Fibroblast of skin of left quadriceps (primary cell): Measurements from ENCODE around the gene CD38.
"Not testable (repeated sequence)": the region's sequence is repeated elsewhere in the genome, so short reads cannot be mapped to it uniquely, and the experiment has no call there.

Experiments used
- DNase-seq, 2 experiments: peaks; one replicate each; pipeline ENCODE4 v3.0.0-alpha.2; 2013; ENCODE audit warnings: low read depth in 2 of 2

The CD38 gene

DNA sequence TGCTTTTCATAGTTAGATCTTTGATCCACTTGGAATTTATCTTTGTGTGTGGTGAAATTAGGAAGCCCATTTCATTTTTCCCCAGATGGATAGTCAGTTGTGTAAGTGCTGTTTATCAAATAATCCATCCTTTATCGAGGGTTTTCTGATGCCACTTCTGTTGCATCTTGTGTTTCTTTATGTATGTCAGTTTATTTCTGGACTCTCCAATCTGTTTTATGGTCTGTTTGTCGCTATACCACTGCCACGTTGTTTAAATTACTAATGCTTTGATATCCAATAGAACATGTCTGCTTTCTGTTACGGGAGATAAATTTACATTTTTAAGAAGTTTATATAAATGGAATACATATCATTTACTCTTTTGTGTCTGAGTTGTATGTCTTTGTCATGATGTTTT, 21.0 kb downstream of the CD38 start:
- no peak for DNase-seq

DNA sequence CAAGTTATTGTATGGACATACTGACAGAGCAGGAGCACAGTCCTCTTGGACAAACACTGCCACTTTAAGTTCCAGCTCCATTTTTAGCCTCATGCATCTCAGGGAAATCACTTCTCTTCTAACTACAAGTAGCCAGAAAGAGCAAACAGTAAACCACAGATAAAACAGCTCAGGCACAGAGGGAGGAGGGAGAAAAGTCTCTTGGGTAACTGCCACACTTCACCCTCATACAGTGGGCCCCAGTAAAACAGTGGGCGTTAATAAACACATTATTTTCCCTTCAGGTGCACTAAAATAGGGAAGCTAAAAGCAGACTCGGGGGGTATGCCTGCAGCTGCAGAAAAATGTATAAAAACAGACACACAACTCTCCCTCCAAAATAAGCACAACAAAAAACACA, 21.6 kb downstream of the CD38 start:
- no peak for DNase-seq

DNA sequence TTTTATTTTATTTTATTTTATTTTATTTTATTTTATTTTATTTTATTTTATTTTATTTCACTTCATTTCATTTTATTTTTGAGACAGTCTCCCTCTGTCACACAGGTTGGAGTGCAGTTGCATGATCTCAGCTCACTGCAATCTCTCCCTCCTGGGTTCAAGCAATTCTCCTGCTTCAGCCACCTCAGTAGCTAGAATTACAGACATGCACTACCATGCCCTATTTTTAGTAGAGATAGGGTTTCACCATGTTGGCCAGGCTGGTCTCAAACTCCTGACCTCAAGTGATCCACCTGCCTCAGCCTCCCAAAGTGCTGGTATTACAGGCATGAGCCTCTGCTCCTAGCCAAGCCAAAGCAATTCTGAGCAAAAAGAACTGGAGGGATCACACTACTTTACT, 24.4 kb downstream of the CD38 start:
- DNase-seq: not testable (repeated sequence)

DNA sequence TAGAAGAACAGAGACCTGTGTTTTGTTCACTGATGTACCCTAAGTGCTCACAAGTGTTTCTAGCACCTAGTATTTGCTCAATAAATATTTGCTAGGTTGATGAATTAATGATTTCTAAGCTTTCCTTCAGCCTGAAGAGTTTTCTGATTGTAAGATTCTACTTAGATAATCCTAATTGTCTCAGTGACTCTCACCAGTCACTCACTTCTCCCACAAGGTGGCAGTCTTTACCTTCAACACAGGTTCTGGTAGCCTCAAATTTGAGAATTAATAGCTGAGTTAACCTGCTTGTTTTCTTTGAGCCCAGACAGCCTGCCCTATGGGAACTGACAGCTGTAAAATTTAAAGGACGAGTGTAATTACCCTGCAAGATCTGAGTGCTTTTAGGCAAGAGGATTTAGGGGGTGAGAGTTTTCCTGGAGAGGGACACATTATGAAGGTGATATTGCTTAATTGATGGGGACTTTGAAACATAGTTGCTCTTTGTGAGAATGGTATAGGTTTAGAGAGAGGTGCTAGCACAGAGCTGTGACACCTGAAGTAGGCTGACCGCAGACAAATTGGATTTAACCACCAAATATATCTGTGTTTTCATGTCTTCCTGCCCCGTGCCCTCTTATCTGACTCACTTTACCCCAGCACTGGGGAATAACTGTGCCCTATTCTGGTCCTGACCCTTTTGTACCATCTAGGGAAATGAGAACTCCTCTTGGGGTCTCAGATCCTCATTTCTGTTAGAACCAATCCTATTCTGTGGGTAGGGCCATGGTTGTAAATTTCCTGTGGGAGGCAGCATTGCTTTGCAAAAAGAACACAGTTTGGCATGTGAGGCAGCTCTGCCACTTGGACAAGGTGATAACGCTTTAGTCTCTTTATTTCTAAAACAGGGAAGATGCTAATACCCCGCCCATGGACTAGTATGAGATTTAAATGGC, 27.7 kb downstream of the CD38 start:
- DNase-seq: peak; percentile 22 to 31

DNA sequence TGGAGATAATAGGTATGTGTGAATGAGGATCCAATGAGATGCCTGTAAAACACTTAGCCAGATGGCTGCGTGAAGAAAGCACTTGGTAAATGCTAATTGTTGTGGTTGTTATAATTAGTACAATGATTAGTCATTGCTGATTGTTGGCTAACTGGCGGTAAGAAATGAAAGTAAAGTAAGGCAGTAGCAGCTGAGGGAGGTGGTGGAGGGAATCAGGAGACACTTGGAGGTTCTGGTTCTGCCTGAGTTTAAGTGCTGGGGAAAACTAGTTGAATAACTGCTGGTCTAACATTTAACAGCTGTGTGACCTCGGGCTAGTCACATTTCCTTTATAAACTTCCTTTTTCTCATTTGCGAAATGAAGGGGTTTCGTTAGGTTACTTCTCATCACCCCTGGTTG, 30.9 kb downstream of the CD38 start:
- DNase-seq: no peak

DNA sequence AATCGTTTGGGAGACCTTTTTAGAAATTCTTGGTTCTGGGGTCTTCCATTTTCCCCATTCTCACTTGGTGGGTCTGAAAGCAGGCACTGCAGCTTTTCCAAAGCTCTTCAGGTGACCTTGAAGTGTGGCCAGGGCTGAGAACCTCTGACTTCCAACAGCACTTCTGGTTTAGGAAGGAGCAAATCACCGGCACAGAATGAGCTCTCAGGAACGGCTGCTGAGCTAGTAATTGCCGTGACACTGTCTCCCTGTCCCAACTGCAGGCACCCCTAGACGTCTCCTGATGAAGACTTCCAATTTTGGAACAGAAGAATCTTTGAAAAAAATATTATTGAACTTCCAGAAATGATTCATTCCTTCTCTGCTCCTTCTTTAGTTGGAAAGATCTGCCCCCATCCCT, 31.3 kb downstream of the CD38 start:
- DNase-seq: no peak

DNA sequence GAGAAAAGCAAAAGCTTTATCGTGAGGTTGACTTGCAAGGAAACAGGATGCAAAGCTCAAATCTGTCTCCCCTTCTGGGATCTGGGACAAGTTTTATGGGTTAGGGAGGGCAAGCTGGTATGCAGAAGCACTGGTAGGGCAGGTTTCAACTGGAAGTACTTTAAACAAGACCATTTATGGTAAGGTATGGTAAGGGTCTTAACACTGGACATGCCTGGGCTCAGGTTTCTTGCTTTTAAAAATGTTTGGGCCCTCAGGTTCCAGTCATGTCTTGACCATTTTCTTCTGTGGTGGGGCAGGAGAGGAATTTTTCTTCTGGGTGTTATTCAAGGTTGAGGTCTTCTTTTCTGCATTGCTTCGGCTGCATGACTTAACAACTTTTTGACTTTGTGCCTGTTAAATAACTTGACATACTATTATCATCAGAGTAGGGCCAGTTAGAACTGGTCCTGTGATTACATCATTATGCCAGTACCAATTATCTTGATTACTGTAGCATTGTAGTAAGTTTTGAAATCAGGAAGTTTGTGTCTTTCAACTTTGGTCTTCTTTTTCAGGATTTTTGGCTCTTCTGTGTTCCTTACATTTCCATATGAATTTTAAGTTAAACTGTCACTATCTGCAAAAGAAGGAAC, 33.7 kb downstream of the CD38 start:
- DNase-seq: no peak

DNA sequence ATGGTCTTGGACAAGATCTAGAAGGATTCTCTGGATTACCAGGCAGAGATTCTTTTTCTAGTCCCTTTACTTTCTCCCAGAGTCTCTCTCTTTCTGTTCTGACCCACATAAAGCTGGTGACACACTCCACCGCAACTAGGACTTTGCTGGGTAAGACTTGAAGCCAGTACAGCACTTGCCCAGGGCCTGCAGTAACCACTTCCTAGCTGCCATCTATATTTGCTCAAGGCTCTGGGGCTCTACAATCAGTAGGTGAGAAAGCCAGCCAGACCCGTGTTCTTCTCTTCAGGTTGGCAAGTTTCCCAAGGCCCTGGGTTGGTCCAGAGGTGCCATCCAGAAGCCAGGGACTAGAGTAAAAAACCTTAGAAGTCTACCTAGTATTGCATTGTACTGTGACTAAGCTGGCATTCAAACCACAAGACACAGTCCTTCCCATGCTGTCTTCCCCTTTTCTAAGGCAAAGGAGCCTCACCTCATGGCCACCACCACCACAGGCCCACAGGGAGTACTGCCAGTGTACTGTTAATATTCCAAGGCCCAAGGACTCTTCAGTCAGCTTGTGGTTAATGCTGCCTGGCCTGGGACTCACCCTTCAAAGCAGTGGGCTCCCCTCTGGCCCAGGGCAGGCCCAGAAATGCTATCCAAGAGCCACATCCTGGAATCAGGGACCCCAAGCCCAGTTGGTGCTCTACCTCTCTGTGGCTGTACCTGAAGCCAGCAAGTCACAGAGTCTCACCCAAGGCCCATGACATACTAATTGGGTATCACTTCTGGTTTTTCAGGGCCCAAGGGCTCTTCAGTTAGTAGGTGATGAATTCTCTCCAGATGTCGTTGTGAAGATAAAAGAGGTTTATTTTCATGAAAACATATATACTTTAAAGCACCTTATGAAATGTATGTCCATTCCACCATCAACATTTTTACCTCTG, 54.7 kb downstream of the CD38 start:
- no peak for DNase-seq

DNA sequence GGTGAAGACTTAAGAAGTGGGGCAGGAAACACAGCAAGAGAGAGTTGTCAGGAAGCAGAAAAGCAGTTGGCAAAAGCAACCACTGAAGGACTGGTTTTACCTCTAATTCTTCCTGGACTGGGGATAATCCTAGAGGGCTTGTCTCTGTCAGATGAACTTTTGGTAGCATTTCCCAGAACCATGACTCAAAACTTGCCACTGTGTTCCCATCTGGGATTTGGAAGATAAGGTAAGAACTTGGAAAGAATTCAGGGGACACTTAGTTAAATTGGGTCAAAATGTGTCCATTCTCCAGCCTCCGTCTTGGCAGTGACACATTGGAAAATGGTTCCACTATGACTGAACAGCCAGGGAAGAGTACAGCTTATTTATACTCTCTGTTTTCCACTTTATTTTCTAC, 55.7 kb downstream of the CD38 start:
- DNase-seq: no peak

DNA sequence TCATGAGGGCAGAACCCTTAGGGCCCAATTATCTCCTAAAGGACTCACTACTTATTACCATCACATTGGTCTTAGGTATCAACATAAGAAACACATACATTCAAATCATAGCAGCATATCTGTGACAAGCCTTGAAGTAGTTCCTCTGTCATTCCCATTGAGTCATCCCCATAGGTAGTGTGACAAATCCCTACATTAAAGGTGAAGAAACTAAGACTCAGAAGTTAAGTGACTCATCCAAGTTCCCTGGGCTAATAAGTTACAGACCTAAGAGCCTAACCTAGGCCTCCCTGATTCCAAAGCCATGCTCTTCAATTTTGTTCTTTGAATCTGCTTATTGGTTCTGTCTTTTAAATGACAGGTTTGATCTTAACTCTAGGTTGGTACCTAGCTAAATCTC, 58.2 kb downstream of the CD38 start:
- DNase-seq: no peak

DNA sequence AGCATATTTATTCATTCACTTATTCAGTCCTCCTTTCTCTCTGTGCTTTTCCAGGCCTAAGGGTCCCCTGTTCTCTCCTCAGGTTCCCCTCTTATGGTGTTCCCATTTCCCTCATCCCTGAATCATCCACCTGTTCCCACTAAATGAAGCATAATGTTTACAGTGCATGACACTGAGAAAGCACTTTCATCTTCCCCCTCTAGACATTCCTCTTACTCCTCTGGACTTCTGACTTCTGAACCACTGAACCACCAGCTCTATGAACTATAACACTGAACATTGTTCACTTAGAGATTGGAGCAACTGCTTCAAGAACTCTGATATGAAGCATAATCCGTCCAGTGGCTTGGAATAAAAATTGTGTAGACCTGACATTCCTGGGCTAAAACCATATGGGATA, 59.5 kb downstream of the CD38 start:
- DNase-seq: no peak

DNA sequence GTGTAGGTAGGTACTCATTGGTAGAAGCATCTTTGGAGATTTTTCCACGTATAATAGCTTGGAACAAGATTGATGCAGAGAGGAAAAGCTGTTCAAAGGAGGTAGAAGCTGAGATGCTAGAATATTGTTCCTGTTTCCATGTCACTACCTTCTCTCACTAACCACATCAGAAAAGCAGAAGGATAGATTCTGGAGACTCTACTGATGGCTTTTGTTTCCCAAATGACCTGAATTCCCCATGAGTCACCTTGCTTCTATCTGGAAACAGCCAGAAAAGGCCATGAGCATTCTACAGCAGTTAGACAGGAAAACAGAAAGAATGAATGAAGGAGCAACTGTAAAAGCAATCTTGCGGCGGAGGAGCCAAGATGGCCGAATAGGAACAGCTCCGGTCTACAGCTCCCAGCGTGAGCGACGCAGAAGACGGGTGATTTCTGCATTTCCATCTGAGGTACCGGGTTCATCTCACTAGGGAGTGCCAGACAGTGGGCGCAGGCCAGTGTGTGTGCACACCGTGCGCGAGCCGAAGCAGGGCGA, 63.1 kb downstream of the CD38 start:
- not testable (repeated sequence) for DNase-seq

DNA sequence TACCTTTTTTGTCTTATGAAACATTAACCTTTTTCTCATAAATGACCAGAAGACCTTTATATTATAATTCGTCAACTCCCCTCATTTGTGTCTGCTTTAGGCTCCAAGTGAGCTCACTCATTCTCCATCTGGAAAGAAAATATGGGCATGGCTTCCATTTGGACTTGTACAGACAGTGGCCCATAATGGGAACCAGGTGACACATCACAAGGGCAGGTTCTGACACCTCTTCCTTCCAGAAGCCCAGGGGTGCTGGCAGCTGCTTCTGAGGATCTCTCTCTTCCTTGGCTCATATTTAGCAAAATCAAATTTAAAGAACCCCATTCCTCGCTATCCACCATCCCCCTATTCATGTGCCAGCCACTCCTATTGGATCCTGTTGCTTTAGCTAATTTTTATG, 69.6 kb downstream of the CD38 start:
- DNase-seq: no peak

DNA sequence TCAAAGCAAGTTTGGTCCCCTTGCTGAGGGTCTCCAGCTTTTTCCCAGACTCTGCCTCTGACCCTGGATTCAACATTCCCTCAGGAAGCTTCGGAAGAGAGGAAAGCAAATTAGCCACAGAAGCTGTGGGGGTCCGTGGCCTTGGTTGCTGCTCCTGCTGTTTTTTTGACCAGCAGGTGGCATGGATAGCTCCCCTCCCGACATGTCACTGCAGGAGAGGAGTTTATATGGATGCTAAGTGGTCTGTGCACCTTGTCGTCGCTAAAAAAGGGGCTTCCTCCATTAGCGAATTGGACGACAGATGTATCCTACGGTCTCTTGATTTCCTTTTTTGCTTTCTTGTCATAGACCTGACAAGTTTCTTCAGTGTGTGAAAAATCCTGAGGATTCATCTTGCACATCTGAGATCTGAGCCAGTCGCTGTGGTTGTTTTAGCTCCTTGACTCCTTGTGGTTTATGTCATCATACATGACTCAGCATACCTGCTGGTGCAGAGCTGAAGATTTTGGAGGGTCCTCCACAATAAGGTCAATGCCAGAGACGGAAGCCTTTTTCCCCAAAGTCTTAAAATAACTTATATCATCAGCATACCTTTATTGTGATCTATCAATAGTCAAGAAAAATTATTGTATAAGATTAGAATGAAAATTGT, 70.2 kb downstream of the CD38 start:
- no peak for DNase-seq

DNA sequence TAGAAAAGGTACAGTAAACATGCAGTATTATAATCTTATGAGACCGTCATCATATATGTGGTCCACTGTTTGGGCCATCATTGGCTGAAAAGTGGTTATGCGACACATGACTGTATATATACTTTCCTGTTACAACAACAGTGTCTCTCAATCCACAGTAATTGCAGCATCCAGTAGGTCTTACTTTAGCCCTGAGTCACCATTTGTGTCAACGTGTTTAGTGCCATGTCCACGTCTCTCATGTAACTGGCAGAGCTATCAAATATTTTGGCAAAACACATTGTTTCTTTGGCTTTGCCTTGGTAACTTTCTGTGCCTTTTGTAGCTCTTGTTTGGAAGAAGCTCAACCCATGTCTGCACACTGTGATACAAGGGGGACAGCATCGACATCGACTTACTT, 73.8 kb downstream of the CD38 start:
- no peak for DNase-seq

DNA sequence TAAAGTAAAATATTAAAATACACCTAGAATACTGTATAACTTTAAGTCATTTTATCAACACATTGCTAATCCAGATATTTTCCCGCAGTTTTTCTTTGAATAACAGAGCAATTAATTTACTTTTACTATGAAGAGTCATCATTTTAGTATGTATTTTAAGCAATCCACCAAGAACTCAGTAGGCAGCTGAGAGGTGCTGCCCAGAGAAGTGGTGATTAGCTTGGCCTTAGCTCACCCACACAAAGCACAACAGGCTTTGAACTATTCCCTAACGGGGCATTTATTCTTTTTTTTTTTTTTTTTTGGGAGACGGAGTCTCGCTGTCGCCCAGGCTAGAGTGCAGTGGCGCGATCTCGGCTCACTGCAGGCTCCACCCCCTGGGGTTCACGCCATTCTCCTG, 74.4 kb downstream of the CD38 start:
- DNase-seq: no peak

DNA sequence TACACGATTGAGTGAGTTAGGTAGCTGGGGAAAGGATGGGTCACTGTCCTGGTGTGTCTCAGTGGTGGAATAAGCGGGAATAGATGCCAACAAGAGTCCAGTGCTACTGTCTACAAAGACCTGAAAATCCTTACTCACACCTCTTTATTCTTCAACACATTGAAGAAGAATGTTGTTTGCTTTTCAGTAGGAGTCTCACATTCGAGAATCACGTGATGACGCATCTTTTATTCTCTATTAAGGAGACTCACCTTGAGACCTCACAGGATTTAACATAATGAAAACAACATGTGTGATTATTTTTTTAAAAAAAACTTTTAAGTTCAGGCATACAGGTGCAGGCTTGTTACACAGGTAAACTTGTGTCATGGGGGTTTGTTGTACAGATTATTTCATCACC, 75.2 kb downstream of the CD38 start:
- DNase-seq: no peak

DNA sequence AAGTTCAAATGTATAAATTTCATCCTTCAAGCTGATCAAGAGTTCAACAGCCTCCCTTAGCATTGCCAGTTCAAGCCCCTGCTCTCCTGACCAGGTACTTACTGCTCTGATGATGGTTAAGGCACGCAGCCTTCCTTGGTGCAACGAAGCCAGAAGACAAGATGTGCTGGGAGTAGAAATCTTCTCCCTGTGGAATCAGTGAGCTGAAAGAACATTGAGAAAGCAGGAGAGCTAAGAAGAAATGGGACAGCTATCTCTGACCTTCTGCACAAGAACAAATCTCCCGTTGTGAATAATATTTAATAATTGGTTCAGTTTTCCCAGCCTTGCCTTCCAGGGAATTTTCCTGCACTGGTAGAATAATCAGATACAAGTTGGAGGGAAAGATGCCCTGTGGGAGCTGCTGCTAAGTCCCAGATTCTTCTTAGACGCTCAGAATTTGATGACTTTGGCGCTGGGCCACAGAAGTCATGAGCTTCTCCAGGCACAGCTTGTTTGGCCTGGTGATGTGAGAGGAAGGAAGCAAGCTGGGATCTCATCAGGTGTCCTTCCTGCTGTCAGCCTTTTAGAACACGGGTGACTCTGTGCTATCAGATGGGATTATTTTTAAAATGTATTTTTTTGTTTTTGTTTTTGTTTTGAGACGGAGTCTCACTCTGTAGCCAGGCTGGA, 77.8 kb downstream of the CD38 start:
- DNase-seq: no peak

DNA sequence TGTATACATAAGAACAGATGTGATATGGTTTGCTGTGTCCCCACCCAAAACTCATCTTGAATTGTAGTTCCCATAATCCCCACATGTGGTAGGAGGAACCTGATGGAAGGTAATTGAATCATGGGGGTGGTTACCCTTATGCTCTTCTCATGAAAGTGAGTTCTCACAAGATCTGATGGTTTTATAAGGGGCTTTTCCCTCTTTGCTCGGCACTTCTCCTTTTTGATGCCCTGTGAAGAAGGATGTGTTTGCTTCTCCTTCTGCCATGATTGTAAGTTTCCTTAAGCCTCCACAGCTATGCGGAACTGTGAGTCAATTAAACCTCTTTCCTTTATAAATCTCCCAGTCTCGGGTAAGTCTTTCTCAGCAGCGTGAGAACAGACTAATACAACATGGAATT, 83.1 kb downstream of the CD38 start:
- not testable (repeated sequence) for DNase-seq

DNA sequence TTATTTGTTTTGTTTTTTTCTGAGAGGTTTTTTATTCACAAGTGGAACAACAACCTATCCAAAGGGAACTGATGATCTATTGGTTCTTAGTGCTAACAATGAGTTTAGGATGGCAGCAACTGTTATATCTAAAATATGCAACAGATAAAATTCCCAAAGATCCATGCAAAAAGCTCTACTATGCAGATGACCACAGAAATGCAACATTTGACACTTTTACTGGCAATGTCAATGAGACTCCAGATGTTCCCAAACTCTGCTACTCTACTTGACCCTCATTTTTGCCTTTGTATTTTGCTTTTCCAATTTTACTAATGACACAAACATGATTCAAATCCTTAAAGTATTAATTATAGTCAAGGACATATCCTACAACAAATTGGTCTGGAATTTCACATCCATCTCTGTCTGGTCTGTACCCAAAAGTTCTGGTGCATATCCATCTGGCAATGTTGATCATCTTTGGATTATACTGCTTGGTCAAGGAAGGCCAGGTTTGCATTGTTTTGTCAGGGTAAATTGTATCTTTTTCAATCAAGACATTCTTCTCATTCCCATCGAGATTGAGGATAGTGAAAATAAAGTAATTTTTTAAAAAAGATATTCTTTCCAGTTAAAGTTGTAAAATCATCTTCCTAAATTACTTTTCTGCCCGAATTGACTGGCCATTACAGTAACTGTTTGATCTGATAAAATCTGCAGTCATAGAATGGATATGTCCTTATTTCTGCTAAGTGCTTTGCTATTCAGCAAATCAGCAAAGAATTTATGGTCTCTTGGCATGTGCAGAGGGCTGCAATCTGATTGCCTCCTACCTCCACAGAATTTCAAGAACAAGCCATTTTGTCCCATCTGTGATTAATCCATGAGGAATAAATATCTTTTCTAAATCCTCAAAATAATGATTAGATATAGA, 86.8 kb downstream of the CD38 start:
- DNase-seq: no peak
